K562 (cell line): ENCODE measurements around the gene ABHD1. TPM values are rescaled to one million over a fixed set of nuclear protein-coding genes. Genes with fewer than 3 reads are reported as not detected.

ENCODE experiments used
- MAFF ChIP-seq: IDR thresholded peaks from 2 replicates; pipeline ENCODE4 v1.6.1; 2012; ENCODE audit warnings: low read length, improper control_type of control experiment
- MAZ ChIP-seq, 2 experiments: fragments of 450-650 bp in 1 of 2; sonication (generic) in 1 of 2; formaldehyde crosslinking; IDR thresholded peaks in 1 of 2; conservative IDR thresholded peaks in 1 of 2; 2 replicates each; pipeline versions ENCODE4 v1.4.0 to v1.5.0; 2020; ENCODE audit warnings: mild to moderate bottlenecking in 1 of 2, missing genetic modification reagents in 1 of 2
- NFIC ChIP-seq: fragments of 450-650 bp; IDR thresholded peaks from 2 replicates; pipeline ENCODE4 v1.6.1; 2017; ENCODE audit warnings: mild to moderate bottlenecking, inconsistent platforms
- RBM17 ChIP-seq: fragments of 200-400 bp; formaldehyde crosslinking; IDR thresholded peaks from 2 replicates; pipeline ENCODE4 v1.6.1; 2017; ENCODE audit warnings: low read depth, mild to moderate bottlenecking, low read length, borderline replicate concordance
- STAG1 ChIP-seq: sonication (generic); formaldehyde crosslinking; IDR thresholded peaks from 2 replicates; pipeline ENCODE4 v1.5.0; 2020; ENCODE audit warnings: missing genetic modification reagents, borderline replicate concordance
- TAL1 ChIP-seq: fragments of 450-650 bp; IDR thresholded peaks from 2 replicates; pipeline ENCODE4 v1.6.1; 2016; ENCODE audit warnings: mild to moderate bottlenecking
- ZBED1 ChIP-seq: IDR thresholded peaks from 2 replicates; pipeline ENCODE4 v1.6.1; 2014
- ZNF143 ChIP-seq: sonication (generic); formaldehyde crosslinking; IDR thresholded peaks from 2 replicates; pipeline ENCODE4 v1.9.0; 2022; ENCODE audit warnings: mild to moderate bottlenecking, missing genetic modification reagents
- ZNF354B ChIP-seq: fragments of 250-450 bp; sonication (Bioruptor Pico); IDR thresholded peaks from 2 replicates; pipeline ENCODE4 v1.4.0; 2020
- ZZZ3 ChIP-seq: fragments of 450-650 bp; IDR thresholded peaks from 2 replicates; pipeline ENCODE4 v1.6.1; 2016; ENCODE audit warnings: antibody characterized with exemption, mild to moderate bottlenecking, moderate library complexity
- polyA plus RNA-seq, 8 experiments: library from polyadenylated mRNA; depleted of rRNA in 4 of 8; stranded (reverse) in 5 of 8; unstranded in 3 of 8; fragments of >200 nt; fragmentation: Nextera tagmentation in 2 of 8; fragmentation: Illumina TruSeq in 1 of 8; extraction: Ambion mirVana in 2 of 8; extraction: Trizol in 1 of 8; gene quantifications; 2 replicates each; pipeline versions ENCODE4 v1.2.1 to v1.2.3, GENCODE V29; 2011 to 2014; ENCODE audit warnings: inconsistent platforms in 1 of 8, missing spikeins in 1 of 8
- total RNA-seq, 7 experiments: library from RNA; depleted of rRNA in 6 of 7; stranded (reverse); fragments of >200 nt in 6 of 7; fragmentation: Illumina TruSeq in 2 of 7; extraction: Trizol in 2 of 7; gene quantifications; 2 replicates each; pipeline versions ENCODE4 v1.2.1 to v1.2.3, GENCODE V29; 2011 to 2021; ENCODE audit warnings: low replicate concordance in 1 of 7
- TF ChIP-seq, protein P1 (sequence below): fragments of 250-450 bp; sonication (Bioruptor Pico); IDR thresholded peaks from 2 replicates; pipeline ENCODE4 v1.4.0; 2020
- TF ChIP-seq, protein P2 (sequence below): sonication (generic); formaldehyde crosslinking; IDR thresholded peaks from 2 replicates; pipeline ENCODE4 v1.8.1; 2023; ENCODE audit warnings: missing genetic modification reagents, mild to moderate bottlenecking, borderline replicate concordance
- TF ChIP-seq, protein P3 (sequence below): fragments of 450-650 bp; IDR thresholded peaks from 2 replicates; pipeline ENCODE4 v1.6.1; 2016; ENCODE audit warnings: mild to moderate bottlenecking
- TF ChIP-seq, protein P4 (sequence below), 2 experiments: fragments of 450-650 bp in 1 of 2; sonication (generic) in 1 of 2; formaldehyde crosslinking in 1 of 2; IDR thresholded peaks in 1 of 2; conservative IDR thresholded peaks in 1 of 2; 2 replicates each; pipeline versions ENCODE4 v1.6.1 to v1.8.1; 2016 to 2023; ENCODE audit warnings: mild to moderate bottlenecking in 2 of 2, moderate library complexity in 2 of 2, inconsistent platforms in 1 of 2, missing genetic modification reagents in 1 of 2
- TF ChIP-seq, protein P5 (sequence below): fragments of 450-650 bp; formaldehyde crosslinking; IDR thresholded peaks from 2 replicates; pipeline ENCODE4 v1.4.0; 2020; ENCODE audit warnings: mild to moderate bottlenecking, moderate library complexity

The ABHD1 gene
- total and polyA plus RNA-seq, 9 of the 15 experiments (the other 6 are each of a cell fraction or from before 2014, with no cell fraction given) = 0.10 to 0.16 (median 0.11) TPM; not detected in 5

DNA sequence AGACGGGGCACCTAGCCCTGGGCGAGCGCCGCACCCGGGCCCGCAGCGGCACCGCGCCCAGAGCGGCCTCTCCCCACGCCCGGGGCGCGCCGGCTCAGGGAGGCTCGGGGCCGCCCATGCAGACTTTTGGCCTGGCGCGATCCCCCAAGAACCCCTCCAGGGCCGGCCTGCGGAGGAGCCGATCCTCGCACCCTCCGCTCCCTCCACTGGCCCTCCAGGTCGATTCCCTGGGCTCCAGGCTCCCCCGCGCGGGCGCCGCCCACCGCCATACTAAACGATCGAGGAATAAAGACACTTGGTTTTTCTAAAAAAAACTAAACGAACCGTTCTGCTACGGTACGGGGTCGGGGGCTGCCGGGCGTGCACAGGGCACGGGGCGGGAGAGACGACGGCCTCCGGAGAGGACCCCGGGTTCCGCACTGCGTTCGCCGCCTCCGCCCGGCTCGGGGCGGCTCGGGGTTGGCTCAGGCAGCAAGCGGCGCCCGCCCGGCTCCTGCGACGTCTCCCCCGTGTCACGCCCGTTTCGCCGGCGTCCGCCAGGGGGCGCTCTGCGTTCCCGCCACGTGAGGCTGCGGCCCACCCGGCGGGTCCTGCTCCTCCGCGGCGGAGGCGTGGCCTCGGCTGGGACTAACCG, 37.4 kb upstream of the ABHD1 start (continued):
- TF ChIP-seq, protein P1, sequence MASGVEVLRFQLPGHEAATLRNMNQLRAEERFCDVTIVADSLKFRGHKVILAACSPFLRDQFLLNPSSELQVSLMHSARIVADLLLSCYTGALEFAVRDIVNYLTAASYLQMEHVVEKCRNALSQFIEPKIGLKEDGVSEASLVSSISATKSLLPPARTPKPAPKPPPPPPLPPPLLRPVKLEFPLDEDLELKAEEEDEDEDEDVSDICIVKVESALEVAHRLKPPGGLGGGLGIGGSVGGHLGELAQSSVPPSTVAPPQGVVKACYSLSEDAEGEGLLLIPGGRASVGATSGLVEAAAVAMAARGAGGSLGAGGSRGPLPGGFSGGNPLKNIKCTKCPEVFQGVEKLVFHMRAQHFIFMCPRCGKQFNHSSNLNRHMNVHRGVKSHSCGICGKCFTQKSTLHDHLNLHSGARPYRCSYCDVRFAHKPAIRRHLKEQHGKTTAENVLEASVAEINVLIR = no peak
- TF ChIP-seq, protein P2, sequence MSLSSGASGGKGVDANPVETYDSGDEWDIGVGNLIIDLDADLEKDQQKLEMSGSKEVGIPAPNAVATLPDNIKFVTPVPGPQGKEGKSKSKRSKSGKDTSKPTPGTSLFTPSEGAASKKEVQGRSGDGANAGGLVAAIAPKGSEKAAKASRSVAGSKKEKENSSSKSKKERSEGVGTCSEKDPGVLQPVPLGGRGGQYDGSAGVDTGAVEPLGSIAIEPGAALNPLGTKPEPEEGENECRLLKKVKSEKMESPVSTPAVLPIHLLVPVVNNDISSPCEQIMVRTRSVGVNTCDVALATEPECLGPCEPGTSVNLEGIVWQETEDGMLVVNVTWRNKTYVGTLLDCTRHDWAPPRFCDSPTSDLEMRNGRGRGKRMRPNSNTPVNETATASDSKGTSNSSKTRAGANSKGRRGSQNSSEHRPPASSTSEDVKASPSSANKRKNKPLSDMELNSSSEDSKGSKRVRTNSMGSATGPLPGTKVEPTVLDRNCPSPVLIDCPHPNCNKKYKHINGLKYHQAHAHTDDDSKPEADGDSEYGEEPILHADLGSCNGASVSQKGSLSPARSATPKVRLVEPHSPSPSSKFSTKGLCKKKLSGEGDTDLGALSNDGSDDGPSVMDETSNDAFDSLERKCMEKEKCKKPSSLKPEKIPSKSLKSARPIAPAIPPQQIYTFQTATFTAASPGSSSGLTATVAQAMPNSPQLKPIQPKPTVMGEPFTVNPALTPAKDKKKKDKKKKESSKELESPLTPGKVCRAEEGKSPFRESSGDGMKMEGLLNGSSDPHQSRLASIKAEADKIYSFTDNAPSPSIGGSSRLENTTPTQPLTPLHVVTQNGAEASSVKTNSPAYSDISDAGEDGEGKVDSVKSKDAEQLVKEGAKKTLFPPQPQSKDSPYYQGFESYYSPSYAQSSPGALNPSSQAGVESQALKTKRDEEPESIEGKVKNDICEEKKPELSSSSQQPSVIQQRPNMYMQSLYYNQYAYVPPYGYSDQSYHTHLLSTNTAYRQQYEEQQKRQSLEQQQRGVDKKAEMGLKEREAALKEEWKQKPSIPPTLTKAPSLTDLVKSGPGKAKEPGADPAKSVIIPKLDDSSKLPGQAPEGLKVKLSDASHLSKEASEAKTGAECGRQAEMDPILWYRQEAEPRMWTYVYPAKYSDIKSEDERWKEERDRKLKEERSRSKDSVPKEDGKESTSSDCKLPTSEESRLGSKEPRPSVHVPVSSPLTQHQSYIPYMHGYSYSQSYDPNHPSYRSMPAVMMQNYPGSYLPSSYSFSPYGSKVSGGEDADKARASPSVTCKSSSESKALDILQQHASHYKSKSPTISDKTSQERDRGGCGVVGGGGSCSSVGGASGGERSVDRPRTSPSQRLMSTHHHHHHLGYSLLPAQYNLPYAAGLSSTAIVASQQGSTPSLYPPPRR (CRISPR knock-in tag) = 0 out of 2 replicates have a peak, but pooled peaks have one; percentile 22
- no peak for TF ChIP-seq ZZZ3
- peak; percentile 45 for TF ChIP-seq NFIC
- no peak for TF ChIP-seq RBM17
- no peak for TF ChIP-seq ZBED1
- TF ChIP-seq TAL1 = no peak
- peak; percentile 53; the same call in 1 of the 2 replicates for TF ChIP-seq STAG1 (CRISPR knock-in tag)
- TF ChIP-seq, protein P3, sequence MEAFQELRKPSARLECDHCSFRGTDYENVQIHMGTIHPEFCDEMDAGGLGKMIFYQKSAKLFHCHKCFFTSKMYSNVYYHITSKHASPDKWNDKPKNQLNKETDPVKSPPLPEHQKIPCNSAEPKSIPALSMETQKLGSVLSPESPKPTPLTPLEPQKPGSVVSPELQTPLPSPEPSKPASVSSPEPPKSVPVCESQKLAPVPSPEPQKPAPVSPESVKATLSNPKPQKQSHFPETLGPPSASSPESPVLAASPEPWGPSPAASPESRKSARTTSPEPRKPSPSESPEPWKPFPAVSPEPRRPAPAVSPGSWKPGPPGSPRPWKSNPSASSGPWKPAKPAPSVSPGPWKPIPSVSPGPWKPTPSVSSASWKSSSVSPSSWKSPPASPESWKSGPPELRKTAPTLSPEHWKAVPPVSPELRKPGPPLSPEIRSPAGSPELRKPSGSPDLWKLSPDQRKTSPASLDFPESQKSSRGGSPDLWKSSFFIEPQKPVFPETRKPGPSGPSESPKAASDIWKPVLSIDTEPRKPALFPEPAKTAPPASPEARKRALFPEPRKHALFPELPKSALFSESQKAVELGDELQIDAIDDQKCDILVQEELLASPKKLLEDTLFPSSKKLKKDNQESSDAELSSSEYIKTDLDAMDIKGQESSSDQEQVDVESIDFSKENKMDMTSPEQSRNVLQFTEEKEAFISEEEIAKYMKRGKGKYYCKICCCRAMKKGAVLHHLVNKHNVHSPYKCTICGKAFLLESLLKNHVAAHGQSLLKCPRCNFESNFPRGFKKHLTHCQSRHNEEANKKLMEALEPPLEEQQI = no peak
- TF ChIP-seq, protein P4, sequence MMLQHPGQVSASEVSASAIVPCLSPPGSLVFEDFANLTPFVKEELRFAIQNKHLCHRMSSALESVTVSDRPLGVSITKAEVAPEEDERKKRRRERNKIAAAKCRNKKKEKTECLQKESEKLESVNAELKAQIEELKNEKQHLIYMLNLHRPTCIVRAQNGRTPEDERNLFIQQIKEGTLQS (IDR thresholded peaks at IDR 0.05) = no peak
- TF ChIP-seq, protein P4 (CRISPR knock-in tag; conservative IDR thresholded peaks at IDR 0.05) = no peak
- no peak for TF ChIP-seq ZNF354B (CRISPR knock-in tag)
- TF ChIP-seq MAFF = no peak
- 0 out of 2 replicates have a peak, but pooled peaks have one; percentile 43 for TF ChIP-seq ZNF143
- TF ChIP-seq, protein P5, sequence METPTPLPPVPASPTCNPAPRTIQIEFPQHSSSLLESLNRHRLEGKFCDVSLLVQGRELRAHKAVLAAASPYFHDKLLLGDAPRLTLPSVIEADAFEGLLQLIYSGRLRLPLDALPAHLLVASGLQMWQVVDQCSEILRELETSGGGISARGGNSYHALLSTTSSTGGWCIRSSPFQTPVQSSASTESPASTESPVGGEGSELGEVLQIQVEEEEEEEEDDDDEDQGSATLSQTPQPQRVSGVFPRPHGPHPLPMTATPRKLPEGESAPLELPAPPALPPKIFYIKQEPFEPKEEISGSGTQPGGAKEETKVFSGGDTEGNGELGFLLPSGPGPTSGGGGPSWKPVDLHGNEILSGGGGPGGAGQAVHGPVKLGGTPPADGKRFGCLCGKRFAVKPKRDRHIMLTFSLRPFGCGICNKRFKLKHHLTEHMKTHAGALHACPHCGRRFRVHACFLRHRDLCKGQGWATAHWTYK (CRISPR knock-in tag) = no peak; the same call in 1 of the 2 replicates
- TF ChIP-seq MAZ (CRISPR knock-in tag; conservative IDR thresholded peaks at IDR 0.05 in 1 of 2, IDR thresholded peaks at IDR 0.05 in 1 of 2) = peak; percentile 63 to 87
